ENCODE measurements around the gene CABP1.
"Not testable (repeated sequence)": the region's sequence is repeated elsewhere in the genome, so short reads cannot be mapped to it uniquely, and the experiment has no call there.

The CABP1 gene

GRCh38 chr12:120668091-120668867 lies 27.9 kb downstream of the CABP1 start:
- DNase-seq: no peak

DNA sequence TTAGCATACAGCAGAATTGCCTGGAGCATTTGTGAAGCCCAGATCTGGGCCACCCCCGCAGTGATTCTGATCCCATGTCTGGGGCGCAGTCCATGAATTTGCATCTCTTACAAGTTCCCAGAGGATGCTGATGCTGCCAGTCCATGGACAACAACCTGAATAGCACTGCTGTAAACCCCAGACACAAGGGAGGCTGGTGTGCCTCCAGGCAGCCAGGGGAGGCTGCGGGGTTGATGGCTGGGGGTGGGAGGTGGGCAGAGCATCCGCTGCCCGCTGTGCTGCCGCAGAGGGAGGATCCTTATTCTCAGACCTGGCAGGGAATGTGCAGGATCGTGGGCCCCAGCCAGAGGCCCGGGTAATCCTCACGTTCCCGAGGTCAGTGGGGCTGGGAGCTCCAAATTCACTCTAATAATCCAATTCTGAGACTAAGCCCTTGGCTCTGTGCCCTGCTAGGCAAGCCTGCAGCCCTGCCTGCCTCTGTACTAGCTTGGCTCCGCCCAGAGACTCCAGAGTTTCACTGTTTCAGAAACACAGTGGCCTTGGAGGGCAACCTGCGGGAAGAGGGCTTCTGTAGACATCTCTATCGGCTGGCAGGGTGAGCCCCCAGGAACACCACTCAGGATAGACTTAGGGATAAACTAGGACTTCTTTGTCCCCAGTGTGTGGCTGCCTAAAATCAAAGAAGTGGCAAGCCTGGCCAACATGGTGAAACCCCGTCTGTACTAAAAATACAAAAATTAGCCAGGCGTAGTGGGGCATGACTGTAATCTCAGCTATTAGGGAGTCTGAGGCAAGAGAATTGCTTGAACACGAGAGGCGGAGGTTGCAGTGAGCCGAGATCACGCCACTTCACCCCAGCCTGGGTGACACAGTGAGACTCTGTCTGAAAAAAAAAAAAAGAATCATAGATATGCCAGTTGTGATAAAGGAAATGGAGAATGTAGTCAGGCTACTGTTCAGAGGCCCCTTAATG lies 28.7 kb downstream of the CABP1 start:
- peak; percentile 6 for DNase-seq

DNA sequence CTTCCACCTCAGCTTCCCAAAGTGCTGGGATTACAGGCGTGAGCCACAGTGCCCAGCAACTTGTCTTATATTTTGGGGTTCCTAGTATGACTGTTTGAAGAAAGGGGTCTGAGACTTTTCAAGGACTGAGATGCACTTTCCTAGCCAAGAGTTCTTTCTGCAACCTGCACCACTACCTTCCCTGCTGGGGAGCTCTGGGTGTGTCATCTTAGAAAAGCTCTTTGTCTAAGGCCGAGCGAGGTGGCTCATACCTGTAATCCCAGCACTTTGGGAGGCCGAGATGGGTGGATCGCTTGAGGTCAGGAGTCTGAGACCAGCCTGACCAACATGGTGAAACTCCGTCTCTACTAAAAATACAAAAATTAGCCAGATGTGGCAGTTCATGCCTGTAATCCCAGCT lies 29.8 kb downstream of the CABP1 start:
- not testable (repeated sequence) for DNase-seq

- DNase-seq: no peak
Measured at GRCh38 chr12:120670667-120671066, 30.2 kb downstream of the CABP1 start.

- no peak for DNase-seq
Measured at GRCh38 chr12:120674097-120674636, 33.7 kb downstream of the CABP1 start.

DNA sequence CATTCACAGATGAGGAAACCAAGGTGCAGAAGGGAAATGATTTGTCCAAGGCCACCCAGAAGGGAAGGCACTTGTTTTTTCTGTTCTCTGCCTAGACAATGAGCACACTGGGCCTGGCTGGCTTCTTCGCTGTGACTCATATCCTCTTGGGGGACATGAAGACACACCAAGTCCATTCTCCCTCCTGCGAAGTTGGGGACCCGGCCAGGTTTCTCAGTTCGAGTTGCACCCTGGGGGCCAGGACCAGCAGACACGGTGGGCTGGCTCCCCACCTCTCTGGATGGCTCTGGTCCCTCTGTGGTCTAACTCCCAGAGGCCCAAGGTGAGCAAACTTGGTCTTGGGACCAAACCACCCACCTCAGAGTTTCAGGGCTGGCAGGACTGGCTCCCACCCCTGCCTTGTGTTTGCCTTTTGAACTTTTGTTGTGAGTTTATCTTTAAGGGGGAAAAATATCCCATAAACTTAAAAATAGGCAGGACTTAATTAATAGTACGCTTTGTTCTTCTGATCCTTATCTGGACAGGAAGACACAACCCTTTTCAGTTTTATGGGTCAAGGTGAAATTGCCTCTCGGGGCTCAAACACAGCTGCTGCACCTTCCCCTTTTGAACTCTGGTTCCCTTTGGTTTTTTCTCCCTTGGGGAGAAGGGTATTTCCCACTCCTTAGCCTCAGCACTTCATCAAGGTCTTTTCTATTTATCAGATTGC lies 37.5 kb downstream of the CABP1 start:
- DNase-seq: peak; percentile 8

GRCh38 chr12:120678572-120678971 lies 38.1 kb downstream of the CABP1 start:
- peak; percentile 14 for DNase-seq

GRCh38 chr12:120680165-120680738 lies 39.8 kb downstream of the CABP1 start:
- no peak for DNase-seq

DNA sequence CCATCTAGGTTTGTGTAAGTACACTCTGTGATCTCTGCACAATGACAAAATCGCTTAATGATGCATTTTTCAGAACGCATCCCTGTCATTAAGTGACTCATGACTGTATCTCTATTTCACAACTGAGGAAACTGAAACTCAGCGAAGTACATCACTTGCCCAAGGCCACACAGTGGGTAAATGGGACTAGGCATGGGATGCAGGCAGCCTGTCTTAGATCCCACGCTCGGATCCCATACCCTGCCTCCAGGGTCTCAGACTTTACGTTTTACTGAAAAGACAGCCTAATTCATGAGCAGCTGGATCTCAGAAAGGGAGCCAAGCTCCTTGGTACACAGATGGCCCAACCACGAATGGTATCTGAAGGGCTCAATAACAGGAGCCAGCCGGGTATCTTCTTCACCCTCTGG lies 44.1 kb downstream of the CABP1 start:
- no peak for DNase-seq

DNA sequence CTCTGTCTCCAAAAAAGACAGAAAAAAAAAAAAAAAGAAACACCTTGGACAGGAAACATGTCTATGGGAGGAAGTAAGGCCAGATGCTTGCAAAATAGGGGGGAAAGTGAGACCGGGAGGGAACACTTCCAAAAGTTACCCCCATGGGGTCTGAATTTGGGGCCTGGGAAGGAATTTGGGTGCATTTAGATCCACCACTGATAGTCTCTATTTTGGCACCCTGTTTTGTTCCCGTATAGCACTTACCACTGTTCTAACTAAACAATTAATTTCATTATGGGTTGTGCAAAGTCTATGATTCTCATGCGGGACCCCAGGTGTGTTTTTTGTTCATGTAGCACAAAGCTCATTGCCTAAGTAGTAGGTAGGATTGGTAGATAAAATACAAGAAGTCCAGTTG lies 45.1 kb downstream of the CABP1 start:
- no peak for DNase-seq

DNA sequence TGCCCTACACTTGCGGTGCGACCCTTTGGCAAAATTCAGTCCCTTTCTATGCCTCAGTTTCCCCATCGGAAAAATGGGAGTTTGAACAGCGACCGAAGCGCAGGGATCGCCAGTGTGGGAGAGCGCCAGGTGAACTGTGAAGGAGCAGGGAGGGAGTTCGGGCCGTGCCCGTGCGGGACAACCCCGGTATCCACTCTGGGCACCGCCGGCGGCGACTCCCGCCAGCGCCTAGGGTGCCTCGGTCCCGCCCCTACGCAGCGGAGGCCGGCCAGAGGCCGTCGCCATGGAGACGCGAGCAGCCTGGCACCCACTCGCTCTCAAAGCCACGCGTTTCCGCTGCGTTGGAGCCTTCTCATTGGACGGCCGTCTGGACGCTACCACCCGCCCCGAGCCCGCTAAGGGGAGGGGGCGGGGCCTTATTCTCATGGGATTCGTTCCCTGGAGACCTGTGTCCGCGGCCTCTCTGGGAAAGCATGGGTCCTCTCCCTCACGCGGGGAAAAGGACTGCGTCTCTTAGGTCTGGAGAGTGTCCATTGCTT lies 45.8 kb downstream of the CABP1 start:
- DNase-seq: peak; percentile 98

DNA sequence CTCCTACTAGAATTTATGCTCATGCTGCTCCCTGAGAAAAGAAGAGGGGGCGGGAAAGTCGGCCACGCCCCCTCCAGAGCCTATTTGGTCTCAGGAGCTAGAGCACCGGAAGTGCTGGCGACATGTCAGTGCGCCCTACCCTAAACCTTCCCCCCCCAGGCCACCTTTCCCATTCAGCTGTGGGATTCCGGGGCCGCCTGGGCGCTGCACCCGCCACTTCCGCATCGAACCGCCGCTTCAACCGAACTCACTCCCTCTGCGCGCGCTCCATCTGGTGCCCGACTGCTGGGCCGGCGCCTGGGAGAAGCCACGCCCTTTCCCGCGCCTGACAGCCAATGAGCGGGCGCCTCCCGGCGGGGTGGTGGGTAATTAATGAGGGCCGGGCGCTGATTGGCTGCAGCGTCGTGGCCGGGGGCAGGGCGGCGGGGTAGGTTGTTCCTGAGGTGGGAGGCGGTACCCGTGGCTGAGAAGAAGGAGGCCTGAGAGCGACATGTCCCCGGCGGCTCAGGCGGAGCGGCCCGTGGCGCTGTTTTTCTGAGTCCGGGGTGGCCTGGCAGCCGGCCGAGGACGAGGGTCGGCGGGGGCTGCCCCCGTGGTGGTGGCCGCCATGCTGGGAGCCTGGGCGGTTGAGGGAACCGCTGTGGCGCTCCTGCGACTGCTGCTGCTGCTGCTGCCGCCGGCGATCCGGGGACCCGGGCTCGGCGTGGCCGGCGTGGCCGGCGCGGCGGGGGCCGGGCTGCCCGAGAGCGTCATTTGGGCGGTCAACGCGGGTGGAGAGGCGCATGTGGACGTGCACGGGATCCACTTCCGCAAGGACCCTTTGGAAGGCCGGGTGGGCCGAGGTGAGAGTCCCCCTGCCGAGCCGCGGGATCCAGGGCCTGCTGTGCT lies 46.5 kb downstream of the CABP1 start, which contains the start of gene MLEC:
Gene MLEC (plus strand): TSS at position 460 of the 888 bp plus-strand sequence. CDS start 148 bp downstream, at position 608.
- DNase-seq: peak; percentile 98

GRCh38 chr12:120687578-120688289 lies 47.3 kb downstream of the CABP1 start:
- DNase-seq: no peak

GRCh38 chr12:120688527-120689071 lies 48.2 kb downstream of the CABP1 start:
- no peak for DNase-seq

GRCh38 chr12:120689397-120690082 lies 49.1 kb downstream of the CABP1 start:
- no peak for DNase-seq

DNA sequence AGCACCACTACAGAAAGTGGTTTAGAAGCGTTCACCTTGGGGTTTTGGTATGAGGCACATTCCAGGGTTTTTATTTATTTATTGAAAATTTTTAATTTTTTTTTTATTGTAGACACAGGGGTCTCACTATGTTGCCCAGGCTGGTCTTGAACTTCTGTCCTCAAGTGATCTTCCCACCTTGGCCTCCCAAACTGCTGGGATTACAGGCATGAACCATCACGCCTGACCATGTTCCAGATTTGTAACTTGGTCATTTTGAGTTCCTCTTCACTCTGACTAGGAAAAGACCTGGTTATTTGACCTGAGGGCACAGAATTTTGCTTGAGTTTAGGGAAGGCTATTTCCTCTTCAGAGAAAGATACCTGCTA lies 49.6 kb downstream of the CABP1 start:
- DNase-seq: no peak

DNA sequence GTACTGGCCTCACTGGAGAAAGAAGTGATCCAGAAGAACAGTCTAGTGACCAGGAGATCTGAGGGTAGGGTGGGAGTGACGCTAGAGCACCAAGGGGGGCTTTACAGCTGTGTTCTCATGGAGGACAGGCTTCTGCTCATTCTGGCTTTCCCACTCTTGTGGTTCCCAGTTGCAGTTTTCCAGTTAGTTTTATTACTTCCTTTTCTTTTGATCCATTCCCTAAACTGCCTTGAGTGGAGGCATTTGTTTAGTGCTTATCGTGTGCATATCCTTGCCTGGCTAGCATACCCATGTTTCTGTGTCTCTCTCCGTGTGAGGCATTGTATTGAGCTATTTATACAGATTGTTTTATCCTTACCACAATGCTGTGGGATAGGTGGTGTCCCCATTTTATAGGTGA lies 50.6 kb downstream of the CABP1 start:
- DNase-seq: no peak

GRCh38 chr12:120692524-120693033 lies 52.2 kb downstream of the CABP1 start:
- DNase-seq: peak; percentile 35

GRCh38 chr12:120693848-120694247 lies 53.4 kb downstream of the CABP1 start:
- DNase-seq: no peak

Measured in fibroblast of skin of abdomen (primary cell).